K562 (cell line): Measurements from ENCODE around the gene CENPU. TPM values are rescaled to one million over a fixed set of nuclear protein-coding genes. Genes with fewer than 3 reads are reported as not detected.

Experiments used
- ARID2 ChIP-seq: fragments of 450-650 bp; IDR thresholded peaks from 2 replicates; pipeline ENCODE4 v1.6.1; 2017; ENCODE audit warnings: antibody characterized with exemption, mild to moderate bottlenecking
- CEBPG ChIP-seq, 3 experiments: fragments of 200-800 bp in 1 of 3; sonication (Bioruptor generic) in 1 of 3; sonication (generic) in 1 of 3; formaldehyde crosslinking in 1 of 3; IDR thresholded peaks in 2 of 3; conservative IDR thresholded peaks in 1 of 3; 2 replicates each; pipeline versions ENCODE4 v1.6.1 to v1.8.0; 2016 to 2022; ENCODE audit warnings: missing compliant biosample characterization in 2 of 3, missing genetic modification characterization in 2 of 3, mild to moderate bottlenecking in 1 of 3, missing genetic modification reagents in 1 of 3
- CHD4 ChIP-seq: fragments of 200-600 bp; sonication (generic); IDR thresholded peaks from 3 replicates; pipeline ENCODE4 v1.6.1; 2012; ENCODE audit warnings: low read depth, mild to moderate bottlenecking, mixed read lengths, low read length, inconsistent platforms; ENCODE audit not compliant: insufficient read depth, insufficient replicate concordance, poor library complexity, severe bottlenecking
- CTCFL ChIP-seq: IDR thresholded peaks from 2 replicates; pipeline ENCODE4 v1.6.1; 2011; ENCODE audit warnings: borderline replicate concordance, low read depth, mild to moderate bottlenecking, moderate library complexity, low read length; ENCODE audit not compliant: insufficient read depth, poor library complexity, severe bottlenecking
- GABPB1 ChIP-seq: sonication (generic); formaldehyde crosslinking; IDR thresholded peaks from 2 replicates; pipeline ENCODE4 v1.8.0; 2022; ENCODE audit warnings: mild to moderate bottlenecking, missing genetic modification reagents
- GABPB2 ChIP-seq: fragments of 250-450 bp; sonication (Bioruptor Pico); conservative IDR thresholded peaks from 2 replicates; pipeline ENCODE4 v1.5.1; 2021; ENCODE audit warnings: mild to moderate bottlenecking
- HMG20B ChIP-seq: fragments of 250-450 bp; sonication (Bioruptor Pico); IDR thresholded peaks from 2 replicates; pipeline ENCODE4 v1.5.0; 2021; ENCODE audit warnings: mild to moderate bottlenecking
- MAFG ChIP-seq: fragments of 450-650 bp; conservative IDR thresholded peaks from 2 replicates; pipeline ENCODE4 v1.6.1; 2016; ENCODE audit warnings: missing genetic modification characterization, missing compliant biosample characterization
- NCOA6 ChIP-seq: fragments of 450-650 bp; IDR thresholded peaks from 2 replicates; pipeline ENCODE4 v1.6.1; 2017; ENCODE audit warnings: mild to moderate bottlenecking
- NFRKB ChIP-seq: fragments of 450-650 bp; IDR thresholded peaks from 2 replicates; pipeline ENCODE4 v1.6.1; 2016; ENCODE audit warnings: low read depth
- NFXL1 ChIP-seq: fragments of 450-650 bp; formaldehyde crosslinking; IDR thresholded peaks from 2 replicates; pipeline ENCODE4 v1.4.0; 2021; ENCODE audit warnings: mild to moderate bottlenecking
- NONO ChIP-seq, 2 experiments: fragments of 200-400 bp in 1 of 2; fragments of 450-650 bp in 1 of 2; formaldehyde crosslinking in 1 of 2; IDR thresholded peaks; 2 replicates each; pipeline ENCODE4 v1.6.1; 2017; ENCODE audit warnings: low read depth in 2 of 2, mild to moderate bottlenecking in 2 of 2, moderate library complexity in 2 of 2, low read length in 1 of 2
- RFX5 ChIP-seq: IDR thresholded peaks from 2 replicates; pipeline ENCODE4 v1.6.1; 2011; ENCODE audit warnings: low read depth, mild to moderate bottlenecking, improper control_type of control experiment, low read length
- SRSF9 ChIP-seq: fragments of 200-400 bp; formaldehyde crosslinking; IDR thresholded peaks from 2 replicates; pipeline ENCODE4 v1.6.1; 2017; ENCODE audit warnings: low read depth, low read length, borderline replicate concordance
- ZFPM2 ChIP-seq: fragments of 250-450 bp; sonication (Bioruptor Pico); IDR thresholded peaks from 2 replicates; pipeline ENCODE4 v1.5.1; 2022; ENCODE audit warnings: mild to moderate bottlenecking
- ZNF134 ChIP-seq: fragments of 250-450 bp; sonication (Bioruptor Pico); conservative IDR thresholded peaks from 2 replicates; pipeline ENCODE4 v1.4.0; 2020
- ZNF143 ChIP-seq: sonication (generic); formaldehyde crosslinking; IDR thresholded peaks from 2 replicates; pipeline ENCODE4 v1.9.0; 2022; ENCODE audit warnings: mild to moderate bottlenecking, missing genetic modification reagents
- ZNF316 ChIP-seq: fragments of 450-650 bp; IDR thresholded peaks from 2 replicates; pipeline ENCODE4 v1.6.1; 2016
- polyA plus RNA-seq, 8 experiments: library from polyadenylated mRNA; depleted of rRNA in 4 of 8; stranded (reverse) in 5 of 8; unstranded in 3 of 8; fragments of >200 nt; fragmentation: Nextera tagmentation in 2 of 8; fragmentation: Illumina TruSeq in 1 of 8; extraction: Ambion mirVana in 2 of 8; extraction: Trizol in 1 of 8; gene quantifications; 2 replicates each; pipeline versions ENCODE4 v1.2.1 to v1.2.3, GENCODE V29; 2011 to 2014; ENCODE audit warnings: inconsistent platforms in 1 of 8, missing spikeins in 1 of 8
- total RNA-seq, 7 experiments: library from RNA; depleted of rRNA in 6 of 7; stranded (reverse); fragments of >200 nt in 6 of 7; fragmentation: Illumina TruSeq in 2 of 7; extraction: Trizol in 2 of 7; gene quantifications; 2 replicates each; pipeline versions ENCODE4 v1.2.1 to v1.2.3, GENCODE V29; 2011 to 2021; ENCODE audit warnings: low replicate concordance in 1 of 7
- TF ChIP-seq, protein P1 (sequence below): fragments of 450-650 bp; IDR thresholded peaks from 2 replicates; pipeline ENCODE4 v1.7.1; 2018; ENCODE audit warnings: mild to moderate bottlenecking, low read depth; ENCODE audit not compliant: partially characterized antibody
- TF ChIP-seq, protein P2 (sequence below): fragments of 450-650 bp; IDR thresholded peaks from 2 replicates; pipeline ENCODE4 v1.6.1; 2018; ENCODE audit not compliant: partially characterized antibody

The CENPU gene
- total and polyA plus RNA-seq, 9 of the 15 experiments (the other 6 are each of a cell fraction or from before 2014, with no cell fraction given) = 39.4 to 98.7 (median 84.3) TPM

GRCh38 chr4:184747034-184747830 lies 13.3 kb upstream of the CENPU start (continued):
- TF ChIP-seq RFX5 (no peak), ZNF316 (peak; percentile 71; the same call in 1 of the 2 replicates), GABPB1 (no peak), CEBPG (CRISPR knock-in tag; IDR thresholded peaks at IDR 0.05) (no peak), CEBPG (tag; conservative IDR thresholded peaks at IDR 0.05 in 1 of 2, IDR thresholded peaks at IDR 0.05 in 1 of 2) (no peak), NCOA6 (no peak), CTCFL (no peak), MAFG (tag) (peak; percentile 58), ZNF134 (CRISPR knock-in tag) (no peak), ZNF143 (CRISPR knock-in tag) (no peak), GABPB2 (no peak), CHD4 (no peak), ARID2 (no peak), ZFPM2 (CRISPR knock-in tag) (no peak), SRSF9 (no peak), NFXL1 (CRISPR knock-in tag) (no peak), NFRKB (no peak), NONO (IDR thresholded peaks at IDR 0.05; ENCODE audit: low read depth in 2 of 2, low read length in 1 of 2) (no peak), HMG20B (CRISPR knock-in tag) (no peak)
- TF ChIP-seq, protein P1, sequence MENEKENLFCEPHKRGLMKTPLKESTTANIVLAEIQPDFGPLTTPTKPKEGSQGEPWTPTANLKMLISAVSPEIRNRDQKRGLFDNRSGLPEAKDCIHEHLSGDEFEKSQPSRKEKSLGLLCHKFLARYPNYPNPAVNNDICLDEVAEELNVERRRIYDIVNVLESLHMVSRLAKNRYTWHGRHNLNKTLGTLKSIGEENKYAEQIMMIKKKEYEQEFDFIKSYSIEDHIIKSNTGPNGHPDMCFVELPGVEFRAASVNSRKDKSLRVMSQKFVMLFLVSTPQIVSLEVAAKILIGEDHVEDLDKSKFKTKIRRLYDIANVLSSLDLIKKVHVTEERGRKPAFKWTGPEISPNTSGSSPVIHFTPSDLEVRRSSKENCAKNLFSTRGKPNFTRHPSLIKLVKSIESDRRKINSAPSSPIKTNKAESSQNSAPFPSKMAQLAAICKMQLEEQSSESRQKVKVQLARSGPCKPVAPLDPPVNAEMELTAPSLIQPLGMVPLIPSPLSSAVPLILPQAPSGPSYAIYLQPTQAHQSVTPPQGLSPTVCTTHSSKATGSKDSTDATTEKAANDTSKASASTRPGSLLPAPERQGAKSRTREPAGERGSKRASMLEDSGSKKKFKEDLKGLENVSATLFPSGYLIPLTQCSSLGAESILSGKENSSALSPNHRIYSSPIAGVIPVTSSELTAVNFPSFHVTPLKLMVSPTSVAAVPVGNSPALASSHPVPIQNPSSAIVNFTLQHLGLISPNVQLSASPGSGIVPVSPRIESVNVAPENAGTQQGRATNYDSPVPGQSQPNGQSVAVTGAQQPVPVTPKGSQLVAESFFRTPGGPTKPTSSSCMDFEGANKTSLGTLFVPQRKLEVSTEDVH = no peak
- TF ChIP-seq, protein P2, sequence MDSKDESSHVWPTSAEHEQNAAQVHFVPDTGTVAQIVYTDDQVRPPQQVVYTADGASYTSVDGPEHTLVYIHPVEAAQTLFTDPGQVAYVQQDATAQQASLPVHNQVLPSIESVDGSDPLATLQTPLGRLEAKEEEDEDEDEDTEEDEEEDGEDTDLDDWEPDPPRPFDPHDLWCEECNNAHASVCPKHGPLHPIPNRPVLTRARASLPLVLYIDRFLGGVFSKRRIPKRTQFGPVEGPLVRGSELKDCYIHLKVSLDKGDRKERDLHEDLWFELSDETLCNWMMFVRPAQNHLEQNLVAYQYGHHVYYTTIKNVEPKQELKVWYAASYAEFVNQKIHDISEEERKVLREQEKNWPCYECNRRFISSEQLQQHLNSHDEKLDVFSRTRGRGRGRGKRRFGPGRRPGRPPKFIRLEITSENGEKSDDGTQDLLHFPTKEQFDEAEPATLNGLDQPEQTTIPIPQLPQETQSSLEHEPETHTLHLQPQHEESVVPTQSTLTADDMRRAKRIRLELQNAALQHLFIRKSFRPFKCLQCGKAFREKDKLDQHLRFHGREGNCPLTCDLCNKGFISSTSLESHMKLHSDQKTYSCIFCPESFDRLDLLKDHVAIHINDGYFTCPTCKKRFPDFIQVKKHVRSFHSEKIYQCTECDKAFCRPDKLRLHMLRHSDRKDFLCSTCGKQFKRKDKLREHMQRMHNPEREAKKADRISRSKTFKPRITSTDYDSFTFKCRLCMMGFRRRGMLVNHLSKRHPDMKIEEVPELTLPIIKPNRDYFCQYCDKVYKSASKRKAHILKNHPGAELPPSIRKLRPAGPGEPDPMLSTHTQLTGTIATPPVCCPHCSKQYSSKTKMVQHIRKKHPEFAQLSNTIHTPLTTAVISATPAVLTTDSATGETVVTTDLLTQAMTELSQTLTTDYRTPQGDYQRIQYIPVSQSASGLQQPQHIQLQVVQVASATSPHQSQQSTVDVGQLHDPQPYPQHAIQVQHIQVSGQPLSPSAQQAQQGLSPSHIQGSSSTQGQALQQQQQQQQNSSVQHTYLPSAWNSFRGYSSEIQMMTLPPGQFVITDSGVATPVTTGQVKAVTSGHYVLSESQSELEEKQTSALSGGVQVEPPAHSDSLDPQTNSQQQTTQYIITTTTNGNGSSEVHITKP = no peak
